Amygdala (tissue), 56 donors: ENCODE data around the gene EYS.
"Not testable (repeated sequence)": the region's sequence is repeated elsewhere in the genome, so short reads cannot be mapped to it uniquely, and the experiment has no call there.

Source experiments
- DNase-seq, 56 donors: peaks; one replicate each; lab custom pipeline; 2025; lab: John Stamatoyannopoulos, UW

EYS gene

GRCh38 chr6:64270083-64270482 is 1436.9 kb downstream of the EYS start:
- DNase-seq = no peak

DNA sequence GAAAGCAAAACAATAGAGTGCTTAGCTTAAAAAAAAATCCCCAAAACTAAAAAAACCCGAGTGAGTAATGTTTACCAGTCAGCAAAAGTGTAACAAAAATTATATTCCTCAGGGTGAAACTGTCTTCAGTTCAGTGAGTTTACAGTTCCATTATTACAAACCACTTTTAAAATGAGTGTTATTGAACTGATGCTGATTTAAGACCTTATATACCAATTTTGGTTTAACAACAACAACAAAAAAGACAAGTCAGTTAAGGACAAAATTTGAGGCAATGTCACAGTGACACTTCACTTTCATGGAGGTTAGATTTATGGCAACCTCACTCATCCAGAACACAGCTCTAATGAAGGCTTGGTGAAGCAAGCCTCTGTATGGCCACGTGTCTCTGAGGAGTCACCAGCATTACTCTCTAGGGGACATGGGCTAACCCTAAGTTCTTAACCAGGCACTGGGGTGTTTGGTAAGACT is 1440.6 kb downstream of the EYS start:
- DNase-seq = no peak

DNA sequence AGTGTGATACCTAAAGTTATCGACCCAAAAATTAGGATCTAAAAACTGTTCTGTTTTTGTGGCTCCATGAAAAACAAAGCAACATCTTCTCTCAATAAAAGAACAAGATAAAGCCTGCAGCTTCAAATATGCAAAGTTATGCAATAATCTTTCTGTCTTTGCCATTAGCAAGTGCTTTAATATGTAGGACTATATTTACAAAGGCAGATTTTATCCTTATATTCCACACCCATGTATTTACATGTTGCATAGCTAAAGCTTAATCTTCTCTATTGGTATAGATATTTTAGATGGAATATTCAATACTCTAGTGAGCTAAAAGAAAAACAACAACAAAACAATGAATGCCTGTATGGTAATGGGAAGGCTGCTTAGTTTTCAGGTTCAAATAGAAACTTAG is 1443.2 kb downstream of the EYS start:
- DNase-seq = no peak

DNA sequence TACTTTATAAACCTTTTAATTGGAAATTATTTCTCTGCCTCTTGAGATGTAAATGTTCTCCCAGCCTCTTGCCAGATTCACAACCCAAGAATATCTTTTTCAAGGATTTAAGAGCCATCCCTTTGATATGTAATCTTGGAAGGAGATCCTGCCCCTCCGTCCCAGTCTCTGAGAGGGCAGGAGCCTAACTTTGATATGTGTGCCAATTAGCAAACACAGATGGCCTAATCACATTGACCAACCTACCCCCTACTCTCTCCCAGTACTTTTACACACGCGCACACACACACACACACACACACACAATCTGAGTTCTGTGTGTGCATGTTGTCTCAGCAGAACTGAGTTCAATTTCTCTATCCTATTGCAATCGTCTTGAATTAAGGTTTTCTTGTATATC is 1447.7 kb downstream of the EYS start:
- DNase-seq = no peak

DNA sequence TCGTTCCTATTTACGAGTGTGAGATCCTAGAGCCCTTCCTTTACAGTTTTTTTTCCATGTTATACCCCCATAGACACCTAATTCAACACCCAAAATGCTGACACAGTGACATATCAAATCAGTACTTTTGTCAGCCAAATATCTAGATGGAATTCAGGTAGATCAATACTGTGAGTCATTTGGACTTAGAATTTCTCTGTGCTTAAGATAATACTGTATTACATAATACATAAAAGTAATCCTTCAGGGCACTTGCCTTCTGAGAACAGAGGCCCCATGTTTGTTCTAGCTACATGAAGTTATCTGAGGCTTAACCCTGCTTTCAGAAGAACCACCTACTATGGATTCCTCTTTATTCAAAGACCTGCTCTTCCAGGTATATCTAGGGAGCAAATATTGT is 1448.3 kb downstream of the EYS start:
- no peak for DNase-seq

GRCh38 chr6:64258302-64258701 is 1448.7 kb downstream of the EYS start:
- DNase-seq = no peak

DNA sequence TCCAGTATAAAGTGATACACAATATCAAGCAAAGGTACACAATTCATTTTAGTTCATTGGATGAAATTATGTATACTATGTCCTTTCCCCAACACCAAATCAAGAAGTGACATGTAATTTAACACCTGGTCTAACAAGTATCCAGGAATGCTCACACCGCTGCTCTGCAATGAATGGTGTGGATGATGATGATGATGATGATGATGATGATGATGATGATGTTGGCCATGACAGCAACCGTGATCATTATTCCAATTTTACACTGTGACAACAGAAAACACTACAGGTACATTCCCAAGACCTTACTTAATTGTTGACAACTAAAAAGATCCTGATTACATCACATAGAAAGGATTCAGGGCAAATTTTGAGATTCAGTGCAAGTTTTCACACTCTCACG is 1449.4 kb downstream of the EYS start:
- no peak for DNase-seq

DNA sequence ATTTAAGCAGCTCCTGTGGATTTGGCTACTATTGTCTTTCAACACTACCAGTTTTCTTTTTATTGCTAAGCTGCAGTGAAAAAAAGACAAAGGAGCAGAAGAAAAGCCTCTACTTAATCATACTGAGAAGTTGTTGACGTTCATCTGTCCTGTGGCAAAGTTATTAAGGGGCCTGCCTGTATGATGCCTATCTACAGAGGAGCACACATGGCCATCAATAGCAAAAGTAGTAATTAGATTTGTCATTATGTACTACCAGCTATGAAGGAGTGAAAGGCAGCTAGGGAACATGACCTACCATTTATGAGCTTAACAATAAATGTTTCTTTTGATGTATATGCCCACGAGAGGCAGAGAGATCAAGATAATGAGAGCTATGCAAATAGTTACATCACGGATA is 1450.5 kb downstream of the EYS start:
- DNase-seq = no peak

DNA sequence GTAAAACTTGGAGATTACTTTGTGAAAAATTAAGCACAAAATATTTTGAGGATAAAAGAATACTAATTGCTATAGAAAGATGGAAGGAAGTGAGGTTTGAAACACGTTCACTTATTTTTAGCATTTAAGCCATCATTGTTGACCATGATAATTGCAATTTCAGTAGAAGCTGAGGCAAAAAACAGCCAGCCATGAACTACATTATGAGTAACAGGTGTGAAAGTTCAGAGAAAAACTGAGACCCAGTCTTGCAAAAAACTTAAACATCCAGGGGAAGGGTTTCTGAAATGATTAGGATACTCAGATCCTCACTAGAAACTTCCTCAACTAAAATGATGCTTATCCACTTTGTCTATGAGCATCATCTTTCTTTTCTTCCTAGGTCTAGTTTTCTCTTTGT is 1452.0 kb downstream of the EYS start:
- no peak for DNase-seq

DNA sequence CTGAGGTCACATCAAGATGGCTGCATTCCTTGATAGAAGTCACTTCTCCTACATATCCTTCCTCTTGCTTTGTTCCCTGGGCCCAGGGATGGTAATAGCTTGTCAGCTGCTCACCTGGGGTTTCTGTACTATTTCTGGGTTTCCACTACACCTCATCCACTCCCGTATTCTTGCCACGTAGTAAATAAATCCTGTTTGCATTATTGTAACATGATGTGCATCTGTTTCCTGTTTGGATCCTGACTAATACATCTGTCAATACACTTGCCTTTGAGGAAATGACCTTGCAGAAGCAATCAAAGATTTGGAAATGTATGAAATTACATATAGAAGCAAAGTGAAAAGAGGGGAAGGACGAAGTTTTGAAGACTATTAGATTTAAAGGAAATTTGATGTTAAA is 1452.5 kb downstream of the EYS start:
- no peak for DNase-seq

GRCh38 chr6:64252256-64252655 is 1454.8 kb downstream of the EYS start:
- DNase-seq = no peak

GRCh38 chr6:64250126-64250525 is 1456.9 kb downstream of the EYS start:
- no peak for DNase-seq

DNA sequence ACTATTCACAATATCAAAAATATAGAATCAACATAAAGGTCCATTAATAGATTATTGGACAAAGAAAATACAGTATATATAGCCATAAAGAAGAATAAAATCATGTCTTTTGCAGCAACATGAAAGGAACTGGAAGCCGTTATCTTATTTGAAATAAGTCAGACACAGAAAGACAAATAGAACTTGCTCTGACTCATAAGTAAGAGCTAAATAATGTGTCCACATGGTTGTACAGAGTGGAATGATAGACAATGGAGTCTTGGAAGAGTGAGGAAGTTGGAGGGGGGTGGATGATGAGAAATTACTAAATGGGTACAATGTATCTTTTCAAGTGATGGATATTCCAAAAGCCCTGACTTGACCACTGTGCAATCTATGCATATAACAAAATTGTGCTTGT is 1457.9 kb downstream of the EYS start:
- DNase-seq = no peak

DNA sequence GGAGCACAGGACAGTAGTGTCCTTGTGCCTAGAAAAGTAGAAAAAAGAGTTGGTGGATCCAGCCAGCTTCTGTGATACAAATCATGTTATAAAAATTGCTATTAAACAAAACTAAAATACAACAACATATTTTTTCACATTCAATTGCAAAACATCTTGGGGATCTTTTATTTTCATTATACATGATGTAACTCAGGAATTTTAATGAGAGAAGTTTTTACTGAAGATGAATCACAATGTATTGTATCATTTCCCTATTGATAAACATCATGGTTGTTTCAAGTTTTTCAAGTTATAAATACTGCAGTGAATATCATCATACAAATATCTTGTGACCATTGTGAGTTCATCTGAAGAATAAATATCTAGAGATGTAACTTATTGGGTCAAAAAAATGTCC is 1463.4 kb downstream of the EYS start:
- no peak for DNase-seq

DNA sequence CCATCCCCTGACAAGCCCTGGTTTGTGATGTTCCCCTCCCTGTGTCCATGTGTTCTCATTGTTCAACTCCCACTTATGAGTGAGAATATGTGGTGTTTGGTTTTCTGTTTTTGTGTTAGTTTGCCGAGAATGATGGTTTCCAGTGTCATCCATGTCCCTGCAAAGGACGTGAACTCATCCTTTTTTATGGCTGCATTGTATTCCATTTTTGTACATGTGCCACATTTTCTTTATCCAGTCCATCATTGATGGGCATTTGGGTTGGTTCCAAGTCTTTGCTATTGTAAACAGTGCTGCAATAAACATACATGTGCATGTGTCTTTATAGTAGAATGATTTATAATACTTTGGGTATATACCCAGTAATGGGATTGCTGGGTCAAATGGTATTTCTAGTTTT is 1468.1 kb downstream of the EYS start:
- not testable (repeated sequence) for DNase-seq

DNA sequence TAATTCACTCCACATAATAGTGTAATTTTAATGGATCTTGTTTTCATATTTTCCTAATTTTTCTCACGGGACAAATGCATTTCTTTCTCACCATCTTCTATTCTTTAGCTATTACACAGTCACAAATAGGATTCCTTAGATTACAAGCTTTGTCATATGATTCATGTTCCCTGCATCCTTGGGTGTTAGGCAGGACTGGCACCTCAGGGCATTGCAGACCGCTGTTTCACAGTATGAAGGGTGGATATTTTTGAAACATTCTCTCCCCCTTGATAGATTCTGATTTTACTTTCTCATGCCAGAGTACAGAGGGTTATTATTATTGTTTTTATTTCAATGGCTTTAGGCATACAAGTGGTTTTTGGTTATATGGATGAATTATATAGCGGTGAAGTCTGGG is 1469.0 kb downstream of the EYS start:
- no peak for DNase-seq

DNA sequence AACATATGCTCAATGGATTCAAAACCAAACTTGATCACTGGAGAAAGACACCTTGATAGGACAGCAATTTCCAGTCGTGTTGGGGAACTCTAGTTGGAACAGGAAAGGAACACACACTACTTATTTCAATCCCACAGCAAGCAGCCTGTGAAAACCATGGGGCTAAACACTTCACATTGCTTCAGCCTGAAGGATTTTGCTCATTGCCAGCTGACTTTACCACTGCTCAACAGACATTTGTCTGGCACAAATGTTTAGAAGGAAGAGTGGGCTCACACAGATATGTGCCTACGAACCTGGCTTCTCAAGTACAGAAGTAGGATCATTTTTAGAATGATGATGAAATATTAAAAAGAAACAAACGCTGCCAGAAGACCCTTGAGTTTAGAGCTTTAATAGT is 1473.3 kb downstream of the EYS start:
- peak in 2 of 56 donors; percentile 4 for DNase-seq

- no peak for DNase-seq
Measured at GRCh38 chr6:64231928-64232327, 1475.1 kb downstream of the EYS start.

GRCh38 chr6:64230530-64230929 is 1476.5 kb downstream of the EYS start:
- no peak for DNase-seq

GRCh38 chr6:64227863-64228262 is 1479.2 kb downstream of the EYS start:
- DNase-seq = no peak

- DNase-seq = no peak
Measured at GRCh38 chr6:64225503-64225902, 1481.5 kb downstream of the EYS start.

- peak in 1 of 56 donors; percentile 1 for DNase-seq
Measured at GRCh38 chr6:64224819-64225218, 1482.2 kb downstream of the EYS start.

- DNase-seq = no peak
Measured at GRCh38 chr6:64221776-64222175, 1485.2 kb downstream of the EYS start.

DNA sequence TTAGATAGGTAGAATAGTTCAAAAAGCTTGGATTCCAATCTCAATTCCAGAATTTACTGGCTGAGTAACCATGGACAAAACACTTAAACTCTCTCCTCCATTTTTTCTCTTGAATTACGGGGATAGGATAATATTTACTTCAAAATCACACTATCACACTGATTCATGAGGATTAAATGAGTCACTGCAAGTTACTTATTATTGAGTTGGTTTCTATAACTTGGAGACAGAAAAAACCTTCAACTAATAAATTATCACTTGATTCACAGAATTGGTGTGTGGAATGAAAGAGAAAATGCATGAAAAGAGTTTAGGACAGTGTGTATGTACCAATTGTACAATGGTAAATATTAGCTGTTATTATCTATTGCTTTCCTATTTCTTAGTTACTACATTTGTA is 1486.2 kb downstream of the EYS start:
- no peak for DNase-seq
